Smooth muscle cell (in vitro differentiated cells): ENCODE data around the gene SOX2. TPM values are rescaled to one million over a fixed set of nuclear protein-coding genes. Genes with fewer than 3 reads are reported as not detected.

Source experiments
- DNase-seq: peaks from one replicate; lab custom pipeline; 2025; ENCODE audit not compliant: unreplicated experiment; lab: John Stamatoyannopoulos, UW
- H2AFZ ChIP-seq: fragments of 200-600 bp; sonication (generic); 2 replicates; pipeline ENCODE4 v1.6.0; 2016; ENCODE audit warnings: antibody characterized with exemption, low read depth, mild to moderate bottlenecking
- H3F3A ChIP-seq: fragments of 200-600 bp; sonication (generic); 2 replicates; pipeline ENCODE4 v1.6.0; 2017; ENCODE audit warnings: antibody characterized with exemption, low read depth
- H3K27ac ChIP-seq: fragments of 200-600 bp; sonication (generic); 2 replicates; pipeline ENCODE4 v1.5.1; 2016; ENCODE audit warnings: low read depth, mild to moderate bottlenecking
- H3K27me3 ChIP-seq: fragments of 200-600 bp; sonication (generic); 2 replicates; pipeline ENCODE4 v1.6.1; 2016; ENCODE audit warnings: low read depth, mild to moderate bottlenecking
- H3K36me3 ChIP-seq: fragments of 200-600 bp; sonication (generic); 2 replicates; pipeline ENCODE4 v1.5.1; 2016; ENCODE audit warnings: low read depth
- H3K4me1 ChIP-seq: fragments of 200-600 bp; sonication (generic); 2 replicates; pipeline ENCODE4 v1.5.1; 2016; ENCODE audit warnings: low read depth
- H3K4me2 ChIP-seq: fragments of 200-600 bp; sonication (generic); 2 replicates; pipeline ENCODE4 v1.6.0; 2016; ENCODE audit warnings: mild to moderate bottlenecking
- H3K4me3 ChIP-seq: fragments of 200-600 bp; sonication (generic); 2 replicates; pipeline ENCODE4 v1.5.1; 2016; ENCODE audit warnings: mild to moderate bottlenecking
- H3K79me2 ChIP-seq: fragments of 200-600 bp; sonication (generic); 2 replicates; pipeline ENCODE4 v1.6.0; 2016; ENCODE audit warnings: low read depth, mild to moderate bottlenecking
- H3K9ac ChIP-seq: fragments of 200-600 bp; sonication (generic); 2 replicates; pipeline ENCODE4 v1.6.0; 2016; ENCODE audit warnings: low read depth
- H3K9me3 ChIP-seq: fragments of 200-600 bp; sonication (generic); replicated peaks from 2 replicates; pipeline ENCODE4 v1.5.1; 2016; ENCODE audit warnings: low read depth
- H4K20me1 ChIP-seq: fragments of 200-600 bp; sonication (generic); 2 replicates; pipeline ENCODE4 v1.6.0; 2016; ENCODE audit warnings: low read depth
- WGBS: methylation state at CpG from one replicate; pipeline ENCODE4 v1.1.7; 2016; ENCODE audit warnings: low lambda C conversion rate; 5-methylcytosine and 5-hydroxymethylcytosine counted together
- polyA plus RNA-seq: library from polyadenylated mRNA; unstranded; fragments of >200 nt; fragmentation: Nextera tagmentation; extraction: Ambion mirVana; gene quantifications from 2 replicates; pipeline ENCODE4 v1.2.1, GENCODE V29; 2016
- total RNA-seq: library from RNA; depleted of rRNA; stranded (reverse); fragments of >200 nt; gene quantifications from 2 replicates; pipeline ENCODE4 v1.2.3, GENCODE V29; 2014
- TF ChIP-seq, protein P1 (sequence below): fragments of 200-600 bp; sonication (generic); IDR thresholded peaks from 2 replicates; pipeline ENCODE4 v1.5.1; 2017; ENCODE audit warnings: borderline replicate concordance, mild to moderate bottlenecking, antibody characterized with exemption; ENCODE audit not compliant: insufficient read depth, poor library complexity, severe bottlenecking

SOX2 gene
- total and polyA plus RNA-seq, 2 experiments from 2014 or later = not detected

GRCh38 chr3:181725131-181725731, 13.5 kb downstream of the SOX2 start:
- no peak for DNase-seq
- H3K9ac ChIP-seq = no peak overlapping the region
- WGBS = 3% methylated on average over 24 of the region's 24 CpGs
- H2AFZ ChIP-seq = no peak overlapping the region
- no peak overlapping the region for H3K4me3 ChIP-seq
- H3K36me3 ChIP-seq = no peaks in the 10 kb centered on the region
- no peaks in the 10 kb centered on the region for H3K79me2 ChIP-seq
- no peak overlapping the region for H3K27ac ChIP-seq
- H3K27me3 ChIP-seq = peaks cover 100% of the 10 kb centered on the region
- TF ChIP-seq, protein P1, sequence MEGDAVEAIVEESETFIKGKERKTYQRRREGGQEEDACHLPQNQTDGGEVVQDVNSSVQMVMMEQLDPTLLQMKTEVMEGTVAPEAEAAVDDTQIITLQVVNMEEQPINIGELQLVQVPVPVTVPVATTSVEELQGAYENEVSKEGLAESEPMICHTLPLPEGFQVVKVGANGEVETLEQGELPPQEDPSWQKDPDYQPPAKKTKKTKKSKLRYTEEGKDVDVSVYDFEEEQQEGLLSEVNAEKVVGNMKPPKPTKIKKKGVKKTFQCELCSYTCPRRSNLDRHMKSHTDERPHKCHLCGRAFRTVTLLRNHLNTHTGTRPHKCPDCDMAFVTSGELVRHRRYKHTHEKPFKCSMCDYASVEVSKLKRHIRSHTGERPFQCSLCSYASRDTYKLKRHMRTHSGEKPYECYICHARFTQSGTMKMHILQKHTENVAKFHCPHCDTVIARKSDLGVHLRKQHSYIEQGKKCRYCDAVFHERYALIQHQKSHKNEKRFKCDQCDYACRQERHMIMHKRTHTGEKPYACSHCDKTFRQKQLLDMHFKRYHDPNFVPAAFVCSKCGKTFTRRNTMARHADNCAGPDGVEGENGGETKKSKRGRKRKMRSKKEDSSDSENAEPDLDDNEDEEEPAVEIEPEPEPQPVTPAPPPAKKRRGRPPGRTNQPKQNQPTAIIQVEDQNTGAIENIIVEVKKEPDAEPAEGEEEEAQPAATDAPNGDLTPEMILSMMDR = no peak
- no peak overlapping the region for H3K4me2 ChIP-seq
- no peaks in the 10 kb centered on the region for H3F3A ChIP-seq
- H4K20me1 ChIP-seq = no peaks in the 10 kb centered on the region
- no peaks in the 10 kb centered on the region for H3K9me3 ChIP-seq
- H3K4me1 ChIP-seq = peaks cover 67% of the 10 kb centered on the region

GRCh38 chr3:181725830-181726229, 14.1 kb downstream of the SOX2 start:
- H3K4me2 ChIP-seq = peak overlapping the region; percentile 82
- no peaks in the 10 kb centered on the region for H4K20me1 ChIP-seq
- H3K36me3 ChIP-seq = no peaks in the 10 kb centered on the region
- no peak overlapping the region for H3K9ac ChIP-seq
- 11% methylated on average over 15 of the region's 15 CpGs for WGBS
- H3K4me3 ChIP-seq = no peak overlapping the region
- H3K27ac ChIP-seq = no peak overlapping the region
- H3K27me3 ChIP-seq = peaks cover 100% of the 10 kb centered on the region
- DNase-seq = no peak
- H3K79me2 ChIP-seq = no peaks in the 10 kb centered on the region
- no peaks in the 10 kb centered on the region for H3K9me3 ChIP-seq
- H3K4me1 ChIP-seq = peaks cover 66% of the 10 kb centered on the region
- no peak overlapping the region for H2AFZ ChIP-seq
- TF ChIP-seq, protein P1 = no peak
- H3F3A ChIP-seq = no peaks in the 10 kb centered on the region

DNA sequence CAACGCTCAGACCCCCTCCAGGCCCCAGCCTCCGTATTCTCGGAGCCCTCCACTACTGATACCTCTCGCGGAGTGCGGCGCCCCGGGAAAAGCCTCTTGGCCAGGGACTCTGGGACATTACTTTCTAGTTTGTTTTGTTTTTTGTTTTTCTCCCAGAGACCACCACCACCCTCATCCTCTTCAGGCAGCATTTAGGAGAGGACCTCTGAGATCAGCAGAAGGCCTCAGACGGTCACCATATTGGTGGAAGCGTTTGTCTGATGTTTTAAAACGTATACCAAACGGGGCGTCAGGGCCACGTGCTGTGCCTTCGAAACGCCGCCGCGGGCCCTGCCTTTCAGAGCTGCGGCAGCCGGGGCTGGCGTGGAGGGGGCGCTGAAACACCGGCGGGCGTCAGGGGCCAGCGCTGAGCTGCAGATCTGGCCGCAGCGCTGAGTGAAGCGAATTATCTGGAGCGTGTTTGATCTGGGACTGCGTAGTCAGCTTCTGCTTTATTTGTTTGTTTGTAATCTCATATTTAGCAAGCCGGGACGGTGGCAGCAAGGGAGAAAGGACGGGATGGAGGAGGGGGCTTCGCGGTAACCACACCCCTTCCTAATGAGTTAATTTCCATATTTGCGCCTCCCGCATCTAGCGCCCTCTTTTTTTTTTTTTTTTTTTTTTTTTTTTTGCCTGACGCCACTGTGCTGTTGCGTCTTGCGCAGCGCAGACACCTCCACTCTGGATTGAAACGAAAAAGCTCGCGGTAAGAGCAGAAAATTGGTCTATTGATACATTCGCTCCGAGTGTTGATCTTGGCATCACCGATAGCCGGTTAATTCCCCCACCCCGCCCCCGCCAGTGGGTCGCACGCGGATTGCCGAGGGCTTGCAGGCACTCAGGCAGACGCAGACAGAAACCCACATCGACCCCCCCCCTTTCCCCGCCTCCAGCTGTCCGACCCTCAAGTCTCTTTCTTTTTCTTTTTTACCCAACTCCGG, 14.9 kb downstream of the SOX2 start:
- H2AFZ ChIP-seq = no peak overlapping the region
- WGBS = 3% methylated on average over 58 of the region's 62 CpGs
- H3K9ac ChIP-seq = no peak overlapping the region
- H3F3A ChIP-seq = no peaks in the 10 kb centered on the region
- H3K4me1 ChIP-seq = peaks cover 67% of the 10 kb centered on the region
- no peak for DNase-seq
- peaks cover 100% of the 10 kb centered on the region for H3K27me3 ChIP-seq
- no peaks in the 10 kb centered on the region for H4K20me1 ChIP-seq
- no peaks in the 10 kb centered on the region for H3K9me3 ChIP-seq
- H3K79me2 ChIP-seq = no peaks in the 10 kb centered on the region
- peak overlapping the region; percentile 82 for H3K4me2 ChIP-seq
- peak overlapping the region; percentile 44 for H3K4me3 ChIP-seq
- H3K36me3 ChIP-seq = no peaks in the 10 kb centered on the region
- no peak overlapping the region for H3K27ac ChIP-seq
- TF ChIP-seq, protein P1 = no peak
